Activated naive CD4-positive, alpha-beta T cell treated with Interleukin-2 at 50 U/mL for 16 hours (primary cell): ENCODE results near the gene INTS11.
A peak's percentile ranks its signal among the peaks of the same experiment; 100 is the strongest.

ENCODE experiments used
- DNase-seq: peaks from one replicate; pipeline ENCODE4 v3.0.0-alpha.2; 2020

Gene INTS11

GRCh38 chr1:1312450-1313314 is 11.8 kb downstream of the INTS11 start:
- no peak for DNase-seq

GRCh38 chr1:1311107-1312104 is 13.1 kb downstream of the INTS11 start:
- no peak for DNase-seq

DNA sequence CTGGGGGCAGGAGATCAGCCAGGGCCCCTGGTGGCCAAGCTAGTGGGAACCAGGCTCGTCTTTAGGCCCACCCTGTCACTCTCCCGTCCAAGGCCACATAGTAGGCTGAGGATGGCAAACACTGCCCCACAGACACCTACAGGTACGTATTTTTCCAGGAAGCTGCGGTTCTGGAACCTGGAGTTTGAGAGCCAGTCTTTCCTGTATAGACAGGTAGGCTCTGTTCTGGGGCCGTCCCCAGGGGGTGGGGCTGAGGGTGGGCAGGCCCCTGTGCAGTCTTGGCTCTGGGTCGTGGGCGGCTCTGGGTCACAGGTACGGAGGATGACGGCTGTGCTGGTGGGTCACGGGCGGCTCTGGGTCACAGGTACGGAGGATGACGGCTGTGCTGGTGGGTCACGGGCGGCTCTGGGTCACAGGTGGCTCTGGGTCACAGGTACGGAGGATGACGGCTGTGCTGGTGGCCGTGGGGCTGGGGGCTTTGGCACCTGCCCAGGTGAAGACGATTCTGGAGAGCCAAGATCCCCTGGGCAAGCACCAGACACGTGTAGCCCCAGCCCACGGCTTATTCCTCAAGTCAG is 13.9 kb downstream of the INTS11 start:
- DNase-seq = no peak

DNA sequence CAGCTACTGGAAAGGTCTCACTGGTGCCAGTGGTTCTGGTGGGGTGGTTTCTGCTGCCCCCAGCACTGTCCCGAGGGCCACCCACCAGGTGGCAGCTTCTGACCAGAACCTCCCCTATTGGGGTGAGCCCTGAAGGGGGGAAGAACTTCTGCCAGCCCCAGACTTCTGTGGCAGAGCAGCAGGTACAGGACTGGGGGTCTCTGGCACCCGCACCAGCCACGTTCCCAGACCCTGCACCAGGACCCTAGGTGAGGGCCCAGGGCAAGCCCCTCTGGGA is 14.4 kb downstream of the INTS11 start:
- DNase-seq = no peak

- DNase-seq = peak; percentile 14
Observed at GRCh38 chr1:1309251-1310108, 15.0 kb downstream of the INTS11 start.

GRCh38 chr1:1308756-1309250 is 15.7 kb downstream of the INTS11 start:
- no peak for DNase-seq

GRCh38 chr1:1307923-1308755 is 16.3 kb downstream of the INTS11 start, which contains the start of the genes ACAP3 and PUSL1:
ACAP3 (minus strand) TSS chr1:1307930; CDS start chr1:1307815, 115 bp downstream.
PUSL1 (plus strand) TSS chr1:1308597; CDS start chr1:1308644, 47 bp downstream.
- DNase-seq = peak; percentile 89

GRCh38 chr1:1307261-1307922 is 17.1 kb downstream of the INTS11 start:
- no peak for DNase-seq

GRCh38 chr1:1306661-1307260 is 17.7 kb downstream of the INTS11 start:
- no peak for DNase-seq

GRCh38 chr1:1306070-1306660 is 18.3 kb downstream of the INTS11 start:
- DNase-seq = no peak

- peak; percentile 74 for DNase-seq
Observed at GRCh38 chr1:1305300-1306069, 19.0 kb downstream of the INTS11 start.

GRCh38 chr1:1304331-1305299 is 19.8 kb downstream of the INTS11 start:
- DNase-seq = no peak

DNA sequence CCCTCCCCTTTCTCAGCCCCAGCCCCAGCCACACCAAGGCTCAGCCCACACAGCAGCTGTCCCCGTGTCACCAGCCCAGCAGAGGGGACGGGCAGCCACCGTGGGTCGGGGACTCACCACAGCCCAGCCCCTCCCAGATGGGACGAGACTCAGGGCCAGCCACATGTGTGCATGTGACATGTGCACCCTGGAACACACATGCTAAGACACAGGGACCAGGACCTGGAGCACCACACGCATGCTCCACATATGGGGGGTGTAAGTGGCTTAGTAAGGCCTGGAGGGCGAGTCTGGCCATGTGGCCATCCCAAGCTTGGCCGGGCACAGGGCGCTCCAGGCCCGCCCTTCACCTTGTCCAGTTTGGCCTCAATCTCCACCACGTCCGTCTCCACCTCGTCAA is 20.7 kb downstream of the INTS11 start:
- no peak for DNase-seq

- no peak for DNase-seq
Observed at GRCh38 chr1:1302951-1303509, 21.4 kb downstream of the INTS11 start.

DNA sequence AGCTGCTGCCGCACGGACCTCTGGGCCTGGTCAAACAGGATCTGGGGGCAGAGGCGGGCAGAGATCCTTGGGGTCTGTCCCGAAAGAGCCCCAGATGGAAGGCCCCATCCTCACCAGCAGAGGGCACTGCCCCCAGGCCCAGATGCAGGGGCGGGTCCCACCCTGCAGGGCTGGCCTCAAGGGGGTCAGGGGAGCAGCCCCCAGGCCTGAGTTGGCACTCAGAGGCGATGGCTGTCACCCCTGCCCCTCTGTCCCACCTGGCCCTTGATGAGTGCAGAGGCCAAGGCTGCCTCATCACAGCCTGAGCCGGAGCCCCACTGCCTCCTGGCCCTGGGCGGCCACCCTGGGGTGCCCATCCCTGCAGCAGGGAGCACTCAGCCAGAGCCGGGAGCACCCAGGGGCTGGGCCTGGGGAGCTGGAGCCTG is 22.4 kb downstream of the INTS11 start:
- peak; percentile 12 for DNase-seq

DNA sequence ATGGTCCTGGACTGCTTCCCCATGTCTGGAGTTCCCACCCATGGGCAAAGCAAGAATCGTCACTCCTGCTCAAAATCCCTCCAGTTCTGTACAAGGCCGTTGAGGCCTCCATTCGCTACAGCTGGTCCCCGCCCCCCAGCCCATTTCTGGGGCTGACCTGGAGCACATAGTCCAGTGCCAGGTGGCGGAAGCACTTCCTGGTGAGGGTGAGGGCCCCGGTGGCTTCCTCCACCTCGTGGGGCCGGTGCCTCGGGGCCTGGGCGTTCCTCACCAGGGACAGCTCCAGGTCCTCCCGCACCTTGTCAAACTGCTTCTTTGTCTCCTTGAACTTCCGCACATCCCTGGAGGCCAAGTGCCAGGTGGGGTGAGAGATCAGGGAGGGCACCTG is 24.1 kb downstream of the INTS11 start:
- DNase-seq = no peak

DNA sequence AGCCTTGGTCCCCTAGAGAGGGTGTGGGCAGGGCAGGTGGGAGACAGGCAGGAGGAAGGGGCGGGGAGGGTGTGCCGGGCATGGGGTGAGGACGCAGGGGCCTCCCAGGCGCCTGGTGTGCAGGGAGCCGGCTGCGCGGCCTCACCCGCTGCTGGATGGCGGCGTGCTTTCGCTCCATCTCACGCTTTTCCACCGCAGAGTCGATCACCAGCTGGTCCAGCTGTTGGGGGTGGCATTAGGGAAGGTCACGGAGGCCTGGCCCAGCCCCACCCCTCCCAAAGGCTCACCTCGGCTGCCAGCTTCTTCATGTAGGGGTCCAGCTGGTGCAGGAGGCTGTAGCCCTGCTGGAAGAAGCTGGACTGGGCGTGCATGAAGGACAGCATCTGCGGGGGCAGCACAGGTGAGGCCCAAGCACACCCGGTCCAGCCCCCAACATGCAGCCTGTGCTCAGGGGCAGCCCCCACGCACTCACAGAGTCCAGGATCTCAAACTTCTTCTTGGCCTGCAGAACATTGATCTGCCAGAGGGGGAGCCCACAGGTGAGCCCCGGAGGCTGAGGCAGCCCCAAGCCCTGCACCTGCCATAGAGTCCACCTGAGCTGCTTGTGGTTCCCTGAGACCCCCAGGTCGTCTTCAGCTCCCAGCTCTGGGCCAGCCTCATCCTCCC is 24.6 kb downstream of the INTS11 start:
- peak; percentile 29 for DNase-seq
